Large intestine (tissue), 12 donors: ENCODE results near the gene GAGE12G. TPM values are rescaled to one million over a fixed set of nuclear protein-coding genes. Genes with fewer than 3 reads are reported as not detected.
"Not testable (repeated sequence)": the region's sequence is repeated elsewhere in the genome, so short reads cannot be mapped to it uniquely, and the experiment has no call there.

Experiments used
- DNase-seq, 2 donors: peaks; one replicate each; pipeline versions ENCODE4 v3.0.0 to v3.0.0-alpha.2; 2013
- H3K27ac ChIP-seq: one replicate; pipeline ENCODE4 v1.5.1; 2013; ENCODE audit warnings: low read length
- H3K27me3 ChIP-seq: 2 replicates; pipeline ENCODE4 v1.6.1; 2013; ENCODE audit warnings: low read length; ENCODE audit not compliant: control insufficient read depth, insufficient read depth
- H3K36me3 ChIP-seq: 2 replicates; pipeline ENCODE4 v1.6.1; 2013; ENCODE audit warnings: low read length; ENCODE audit not compliant: control insufficient read depth, insufficient read depth
- H3K4me1 ChIP-seq: one replicate; pipeline ENCODE4 v1.6.1; 2013; ENCODE audit warnings: low read length; ENCODE audit not compliant: control insufficient read depth, insufficient read depth
- H3K4me3 ChIP-seq: one replicate; pipeline ENCODE4 v1.5.1; 2013; ENCODE audit warnings: low read length
- H3K9me3 ChIP-seq: one replicate; pipeline ENCODE4 v1.6.1; 2013; ENCODE audit warnings: mild to moderate bottlenecking, low read depth, low read length, moderate library complexity; ENCODE audit not compliant: control insufficient read depth
- WGBS: methylation state at CpG from one replicate; pipeline ENCODE4 v1.1.5; 2013; ENCODE audit warnings: low lambda C conversion rate; ENCODE audit not compliant: insufficient coverage; 5-methylcytosine and 5-hydroxymethylcytosine counted together
- long read RNA-seq, 11 donors: transcript quantifications; one replicate each; lab custom pipeline, GENCODE V29; 2026
- polyA plus RNA-seq: library from polyadenylated mRNA; unstranded; fragments of 120-200 nt; gene quantifications from one replicate; pipeline ENCODE4 v1.2.1, GENCODE V29; 2013

Gene GAGE12G
- not detected for polyA plus RNA-seq
- long read RNA-seq, donor 1, result 0 reads
- long read RNA-seq, donor 2, result 0 reads
- long read RNA-seq, donor 3, result 0 reads
- long read RNA-seq, donor 4, result 0 reads
- long read RNA-seq, donor 5, result 0 reads
- long read RNA-seq, donor 6, result 0 reads
- long read RNA-seq, donor 7, result 0 reads
- long read RNA-seq, donor 8, result 0 reads
- long read RNA-seq, donor 9, result 0 reads
- long read RNA-seq, donor 10, result 0 reads
- long read RNA-seq, donor 11, result 0 reads

GRCh38 chrX:49570100-49570499 is at the start of gene GAGE12G:
Gene GAGE12G (plus strand): TSS chrX:49570400. CDS start chrX:49571555, 1,155 bp downstream.
- not testable (repeated sequence) for H3K27me3 ChIP-seq, H3K36me3 ChIP-seq, H3K4me1 ChIP-seq, DNase-seq, H3K9me3 ChIP-seq, H3K27ac ChIP-seq, H3K4me3 ChIP-seq
- no CpG with 5 or more reads among the region's 16 CpGs for WGBS

- not testable (repeated sequence) for H3K36me3 ChIP-seq, H3K27me3 ChIP-seq, H3K27ac ChIP-seq, H3K4me3 ChIP-seq, H3K9me3 ChIP-seq, DNase-seq, H3K4me1 ChIP-seq
- WGBS, result no CpG with 5 or more reads among the region's 16 CpGs
Measured at GRCh38 chrX:49531877-49532276, 38.3 kb upstream of the GAGE12G start, which contains the start of gene GAGE12C. Gene GAGE12C (plus strand): TSS chrX:49532177. CDS start chrX:49533332, 1,155 bp downstream.

- no CpG with 5 or more reads among the region's 16 CpGs for WGBS
- not testable (repeated sequence) for H3K27ac ChIP-seq, H3K27me3 ChIP-seq, H3K4me3 ChIP-seq, DNase-seq, H3K36me3 ChIP-seq, H3K4me1 ChIP-seq, H3K9me3 ChIP-seq
Measured at GRCh38 chrX:49541433-49541832, 28.8 kb upstream of the GAGE12G start, which contains the start of gene GAGE12D. Gene GAGE12D (plus strand): TSS chrX:49541733. CDS start chrX:49542888, 1,155 bp downstream.

- WGBS, result no CpG with 5 or more reads among the region's 16 CpGs
- DNase-seq, H3K4me1 ChIP-seq, H3K9me3 ChIP-seq, H3K27ac ChIP-seq, H3K36me3 ChIP-seq, H3K4me3 ChIP-seq, H3K27me3 ChIP-seq: not testable (repeated sequence)
Measured at GRCh38 chrX:49550989-49551388, 19.2 kb upstream of the GAGE12G start, which contains the start of gene GAGE12E. Gene GAGE12E (plus strand): TSS chrX:49551289. CDS start chrX:49552444, 1,155 bp downstream.

- no CpG with 5 or more reads among the region's 16 CpGs for WGBS
- H3K27me3 ChIP-seq, H3K9me3 ChIP-seq, H3K4me1 ChIP-seq, H3K36me3 ChIP-seq, DNase-seq, H3K4me3 ChIP-seq, H3K27ac ChIP-seq: not testable (repeated sequence)
Measured at GRCh38 chrX:49560542-49560941, 9.7 kb upstream of the GAGE12G start, which contains the start of gene GAGE12F. Gene GAGE12F (plus strand): TSS chrX:49560842. CDS start chrX:49561997, 1,155 bp downstream.

GRCh38 chrX:49568728-49569127 is 1.5 kb upstream of the GAGE12G start:
- not testable (repeated sequence) for DNase-seq
- no CpG with 5 or more reads among the region's 11 CpGs for WGBS

GRCh38 chrX:49569152-49569551 is 1.0 kb upstream of the GAGE12G start:
- not testable (repeated sequence) for H3K9me3 ChIP-seq, H3K4me3 ChIP-seq, H3K36me3 ChIP-seq, DNase-seq, H3K27me3 ChIP-seq, H3K4me1 ChIP-seq, H3K27ac ChIP-seq
- WGBS, result no CpG with 5 or more reads among the region's 13 CpGs

More at GRCh38 chrX:49568728-49569127, 1.5 kb upstream of the GAGE12G start:
- not testable (repeated sequence) for H3K4me3 ChIP-seq, H3K27me3 ChIP-seq, H3K9me3 ChIP-seq, H3K4me1 ChIP-seq, H3K36me3 ChIP-seq, H3K27ac ChIP-seq

GRCh38 chrX:49579649-49580048 is 9.4 kb downstream of the GAGE12G start, which contains the start of gene GAGE12H:
Gene GAGE12H (plus strand): TSS chrX:49579949. CDS start chrX:49581104, 1,155 bp downstream.
- not testable (repeated sequence) for H3K9me3 ChIP-seq, H3K4me3 ChIP-seq, H3K36me3 ChIP-seq, H3K27me3 ChIP-seq, H3K4me1 ChIP-seq, H3K27ac ChIP-seq, DNase-seq
- no CpG with 5 or more reads among the region's 16 CpGs for WGBS

GRCh38 chrX:49589196-49589595 is 19.0 kb downstream of the GAGE12G start, which contains the start of gene GAGE2A:
Gene GAGE2A (plus strand): TSS chrX:49589496. CDS start chrX:49590651, 1,155 bp downstream.
- not testable (repeated sequence) for H3K4me3 ChIP-seq, H3K9me3 ChIP-seq, H3K27ac ChIP-seq, H3K36me3 ChIP-seq, H3K27me3 ChIP-seq, H3K4me1 ChIP-seq, DNase-seq
- no CpG with 5 or more reads among the region's 16 CpGs for WGBS

GRCh38 chrX:49589769-49590478 is 19.7 kb downstream of the GAGE12G start:
- H3K4me1 ChIP-seq, H3K27ac ChIP-seq, H3K27me3 ChIP-seq, H3K9me3 ChIP-seq, H3K36me3 ChIP-seq, DNase-seq, H3K4me3 ChIP-seq: not testable (repeated sequence)
- WGBS, result no CpG with 5 or more reads among the region's 37 CpGs
